IgD-negative memory B cell (primary cell): ENCODE measurements around the gene ATAT1. TPM values are rescaled to one million over a fixed set of nuclear protein-coding genes. Genes with fewer than 3 reads are reported as not detected.
A peak's percentile ranks its signal among the peaks of the same experiment; 100 is the strongest.
"Not testable (repeated sequence)": the region's sequence is repeated elsewhere in the genome, so short reads cannot be mapped to it uniquely, and the experiment has no call there.

ENCODE experiments used
- H3K27ac Mint-ChIP-seq, 3 donors: one replicate each; pipeline ENCODE4 v1.8.0; 2020 to 2022; ENCODE audit warnings: mild to moderate bottlenecking in 3 of 3, mixed read lengths in 3 of 3, moderate library complexity in 1 of 3
- H3K27me3 Mint-ChIP-seq: one replicate; pipeline ENCODE4 v1.8.0; 2021; ENCODE audit warnings: mixed read lengths
- H3K36me3 Mint-ChIP-seq: one replicate; pipeline ENCODE4 v1.8.0; 2020; ENCODE audit warnings: mild to moderate bottlenecking, mixed read lengths
- H3K4me1 Mint-ChIP-seq, 3 donors: one replicate each; pipeline ENCODE4 v1.8.0; 2020 to 2022; ENCODE audit warnings: mixed read lengths in 3 of 3, mild to moderate bottlenecking in 1 of 3
- H3K4me3 Mint-ChIP-seq, 4 donors: one replicate each; pipeline ENCODE4 v1.8.0; 2020 to 2022; ENCODE audit warnings: mild to moderate bottlenecking in 4 of 4, mixed read lengths in 4 of 4, moderate library complexity in 3 of 4
- H3K9me3 Mint-ChIP-seq, 3 donors: one replicate each; pipeline ENCODE4 v1.8.0; 2020 to 2021; ENCODE audit warnings: mixed read lengths in 3 of 3, mild to moderate bottlenecking in 1 of 3
- polyA plus RNA-seq: library from polyadenylated mRNA; unstranded; fragments of 300-500 nt; fragmentation: Illumina TruSeq; gene quantifications from one replicate; pipeline ENCODE4 v1.2.3, GENCODE V29; 2021

ATAT1 gene
- polyA plus RNA-seq, 1 donor from 2014 or later: 2.0 TPM

DNA sequence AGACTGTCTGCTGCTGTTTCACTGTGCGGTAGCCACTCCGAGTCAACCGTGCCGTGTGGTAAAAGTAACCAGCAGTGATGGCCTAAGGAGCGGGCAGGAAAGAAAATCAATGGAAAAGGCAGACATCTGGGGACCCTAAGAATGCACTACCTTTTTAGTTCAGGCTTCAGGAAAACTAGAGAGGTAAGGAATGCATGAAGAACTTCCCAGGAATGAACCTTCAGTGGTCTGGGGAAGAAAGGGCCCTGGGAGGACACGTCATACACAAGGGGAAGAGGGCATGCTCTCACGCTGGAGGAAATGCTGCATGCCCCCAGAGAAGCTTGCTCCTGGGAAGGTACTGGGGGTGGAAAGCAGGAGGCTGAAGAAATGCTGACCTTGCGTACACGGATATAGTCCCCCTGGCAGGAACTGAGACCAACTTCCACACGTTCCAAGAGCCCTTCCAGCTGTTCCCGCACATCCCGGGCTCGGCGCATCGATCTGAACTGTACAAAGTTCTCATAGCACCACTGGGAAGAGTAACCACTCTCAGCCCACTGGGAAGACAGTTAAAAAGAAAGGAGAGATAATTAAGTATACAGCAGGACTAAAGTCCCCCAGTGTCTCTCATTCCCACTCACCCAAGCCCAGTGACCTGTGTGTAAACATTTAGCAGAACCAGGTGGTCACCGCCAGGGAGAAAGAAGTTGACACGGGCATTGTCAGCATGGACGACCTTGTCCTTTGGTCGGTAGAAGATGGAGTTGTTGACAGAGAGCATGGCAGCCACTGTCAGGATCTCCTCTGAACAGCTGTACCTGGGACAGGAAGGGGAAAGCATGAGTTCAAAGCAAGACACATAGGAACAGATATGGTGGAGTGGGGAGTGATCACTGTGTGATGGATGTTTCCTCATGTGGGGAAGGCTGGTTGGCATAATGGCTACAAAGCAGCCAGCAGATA, 28.4 kb downstream of the ATAT1 start:
- H3K27ac Mint-ChIP-seq: no peak overlapping the region
- H3K4me3 Mint-ChIP-seq: no peak overlapping the region
- H3K9me3 Mint-ChIP-seq: no peaks in the 10 kb centered on the region
- peaks cover 2 to 8% (median 6%) of the 10 kb centered on the region in 3 donors for H3K4me1 Mint-ChIP-seq
- no peaks in the 10 kb centered on the region for H3K27me3 Mint-ChIP-seq
- H3K36me3 Mint-ChIP-seq: peaks cover 4% of the 10 kb centered on the region

DNA sequence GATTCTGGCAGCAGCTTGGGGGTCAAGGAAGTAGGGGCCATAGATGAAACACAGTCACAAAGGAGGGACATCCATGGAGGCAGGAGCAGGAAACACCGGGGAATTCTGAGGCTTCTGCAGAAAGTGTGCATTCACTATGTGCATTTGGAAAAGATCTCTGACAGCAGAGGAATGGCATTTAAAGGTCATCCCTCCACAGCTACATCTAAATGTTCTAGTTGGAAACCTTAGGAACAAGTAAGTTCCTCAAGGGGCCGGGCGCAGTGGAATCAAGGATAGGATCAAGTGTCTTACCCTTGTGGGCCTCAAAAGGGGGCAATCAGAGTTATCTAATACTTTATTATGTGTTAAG, 29.0 kb downstream of the ATAT1 start:
- Mint-ChIP-seq H3K36me3 (peaks cover 5% of the 10 kb centered on the region), H3K4me1 (peaks cover 2 to 8% (median 6%) of the 10 kb centered on the region in 3 donors), H3K27ac (no peak overlapping the region), H3K4me3 (no peak overlapping the region), H3K9me3 (no peaks in the 10 kb centered on the region), H3K27me3 (no peaks in the 10 kb centered on the region)

DNA sequence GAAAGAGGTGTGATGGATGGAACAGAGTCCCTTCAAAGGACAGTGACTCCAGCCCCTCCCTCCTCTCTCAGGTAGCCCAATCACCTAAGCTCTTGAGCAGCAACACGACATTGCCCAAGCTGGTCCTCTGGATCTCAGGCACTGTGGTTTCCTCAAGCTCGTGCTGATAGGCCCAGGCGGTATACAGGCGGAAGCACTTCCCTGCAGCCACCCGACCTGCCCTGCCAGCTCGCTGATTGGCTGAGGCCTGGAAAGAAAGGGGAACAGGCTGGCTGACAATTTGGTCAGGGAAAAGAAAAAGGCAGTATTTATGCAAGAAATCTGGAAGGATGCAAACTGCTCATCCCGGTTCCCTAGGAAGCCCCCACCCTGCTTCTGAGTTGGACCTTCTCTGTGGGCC, 29.8 kb downstream of the ATAT1 start:
- Mint-ChIP-seq H3K27ac (no peak overlapping the region), H3K4me1 (peaks cover 0 to 8% (median 2%) of the 10 kb centered on the region in 3 donors), H3K36me3 (peaks cover 7% of the 10 kb centered on the region), H3K27me3 (no peaks in the 10 kb centered on the region), H3K9me3 (no peaks in the 10 kb centered on the region), H3K4me3 (no peak overlapping the region)

DNA sequence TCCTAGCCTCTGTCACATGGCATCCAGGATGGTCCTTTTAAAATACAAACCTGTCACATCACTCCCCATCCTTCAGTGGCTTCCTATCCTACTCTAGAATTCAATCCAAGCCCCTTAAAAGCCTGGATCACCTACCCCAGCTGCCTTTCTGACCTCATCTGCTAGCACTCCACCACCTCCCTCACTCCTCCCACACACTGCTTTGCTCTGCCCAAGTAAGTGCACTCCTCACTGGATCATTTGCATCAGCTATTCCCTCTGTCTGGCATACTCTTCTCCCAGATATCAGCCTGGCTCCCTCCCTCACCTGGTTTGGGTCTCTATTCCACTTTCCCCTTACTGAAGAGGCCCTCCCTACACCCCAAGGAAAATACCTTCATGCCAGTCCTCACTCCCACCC, 30.8 kb downstream of the ATAT1 start:
- Mint-ChIP-seq H3K27me3 (no peaks in the 10 kb centered on the region), H3K36me3 (peaks cover 8% of the 10 kb centered on the region), H3K9me3 (no peaks in the 10 kb centered on the region), H3K27ac (no peak overlapping the region), H3K4me1 (peaks cover 0 to 8% (median 2%) of the 10 kb centered on the region in 3 donors), H3K4me3 (no peak overlapping the region)

DNA sequence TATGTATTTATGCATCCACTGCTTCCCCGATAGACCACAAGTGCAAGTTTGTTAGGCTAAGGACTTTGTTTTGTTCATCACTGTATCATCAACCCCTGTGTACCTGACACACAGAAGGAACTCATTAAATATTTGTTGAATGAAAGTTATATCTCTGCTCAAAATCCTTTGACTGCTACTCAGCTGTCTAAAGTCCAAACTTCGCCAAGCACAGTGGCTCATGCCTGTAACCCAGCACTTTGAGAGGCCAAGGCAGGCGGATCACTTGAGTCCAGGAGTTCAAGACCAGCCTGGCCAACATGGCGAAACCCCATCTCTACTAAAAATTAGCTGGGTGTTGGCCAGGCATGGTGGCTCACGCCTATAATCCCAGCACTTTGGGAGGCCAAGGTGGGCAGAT, 31.2 kb downstream of the ATAT1 start:
- not testable (repeated sequence) for H3K4me3 Mint-ChIP-seq, H3K27me3 Mint-ChIP-seq, H3K36me3 Mint-ChIP-seq, H3K4me1 Mint-ChIP-seq, H3K27ac Mint-ChIP-seq, H3K9me3 Mint-ChIP-seq

DNA sequence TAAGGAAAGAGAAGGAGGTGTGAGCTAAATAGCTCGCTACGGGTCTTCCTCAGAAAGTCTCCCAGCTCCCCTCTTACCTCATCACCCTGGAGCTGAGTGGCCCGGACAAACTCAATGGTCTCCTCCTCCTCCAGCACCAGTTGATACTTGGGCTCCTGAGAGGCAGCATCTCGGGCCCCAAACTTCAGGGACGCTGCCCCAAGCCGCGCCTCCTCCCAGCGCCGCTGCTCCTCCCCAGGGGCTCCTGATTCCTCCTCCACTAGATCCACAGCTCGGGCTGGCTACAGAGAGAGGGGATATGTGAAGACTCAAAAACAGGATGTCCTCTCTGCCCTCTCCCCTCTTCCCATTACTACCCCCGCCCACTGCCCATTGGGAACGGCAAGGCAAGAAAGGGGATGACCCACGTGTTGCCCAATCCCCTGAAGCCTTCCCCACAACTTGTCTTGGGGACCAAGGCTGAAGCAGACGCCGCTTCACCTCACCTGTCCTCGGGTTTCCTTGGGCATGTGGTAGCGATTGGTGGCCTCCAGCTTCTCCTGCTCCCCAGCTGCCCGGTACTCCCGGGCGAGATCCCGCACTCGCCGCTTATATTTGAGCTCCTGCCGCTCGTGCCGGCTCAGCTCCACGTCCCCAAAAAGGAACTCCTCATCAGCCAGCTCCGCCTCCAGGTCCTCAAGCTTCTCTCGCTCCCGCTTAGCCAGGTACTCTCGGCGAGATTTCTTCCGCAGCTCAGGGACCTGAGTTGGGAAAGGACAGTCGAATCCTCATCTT, 38.5 kb downstream of the ATAT1 start:
- Mint-ChIP-seq H3K4me1 (peaks cover 0 to 2% (median under 1%) of the 10 kb centered on the region in 3 donors), H3K36me3 (peaks cover 7% of the 10 kb centered on the region), H3K27ac (no peak overlapping the region), H3K27me3 (no peaks in the 10 kb centered on the region), H3K4me3 (peak overlapping the region in 1 of 4 donors; percentile 12), H3K9me3 (no peaks in the 10 kb centered on the region)

DNA sequence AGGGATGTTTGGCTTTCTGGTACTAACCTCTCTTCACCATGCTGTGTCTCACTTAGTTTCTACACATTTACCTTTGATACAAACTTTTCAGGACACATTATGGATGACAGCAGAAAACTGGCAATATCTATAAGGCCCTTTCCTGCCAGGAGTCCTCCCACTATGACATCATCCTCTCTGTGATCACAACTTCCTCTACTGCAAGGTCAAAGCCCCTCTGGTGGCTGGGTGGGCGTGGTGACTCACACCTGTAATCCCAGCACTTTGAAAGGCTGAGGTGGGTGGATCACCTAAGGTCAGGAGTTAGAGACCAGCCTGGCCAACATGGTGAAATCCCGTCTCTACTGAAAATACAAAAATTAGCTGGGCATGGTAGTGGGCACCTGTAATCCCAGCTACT, 39.6 kb downstream of the ATAT1 start:
- H3K9me3 Mint-ChIP-seq, H3K27me3 Mint-ChIP-seq, H3K36me3 Mint-ChIP-seq, H3K4me3 Mint-ChIP-seq, H3K27ac Mint-ChIP-seq: not testable (repeated sequence)
- H3K4me1 Mint-ChIP-seq: peaks cover 4 to 11% (median 5%) of the 10 kb centered on the region in 3 donors

DNA sequence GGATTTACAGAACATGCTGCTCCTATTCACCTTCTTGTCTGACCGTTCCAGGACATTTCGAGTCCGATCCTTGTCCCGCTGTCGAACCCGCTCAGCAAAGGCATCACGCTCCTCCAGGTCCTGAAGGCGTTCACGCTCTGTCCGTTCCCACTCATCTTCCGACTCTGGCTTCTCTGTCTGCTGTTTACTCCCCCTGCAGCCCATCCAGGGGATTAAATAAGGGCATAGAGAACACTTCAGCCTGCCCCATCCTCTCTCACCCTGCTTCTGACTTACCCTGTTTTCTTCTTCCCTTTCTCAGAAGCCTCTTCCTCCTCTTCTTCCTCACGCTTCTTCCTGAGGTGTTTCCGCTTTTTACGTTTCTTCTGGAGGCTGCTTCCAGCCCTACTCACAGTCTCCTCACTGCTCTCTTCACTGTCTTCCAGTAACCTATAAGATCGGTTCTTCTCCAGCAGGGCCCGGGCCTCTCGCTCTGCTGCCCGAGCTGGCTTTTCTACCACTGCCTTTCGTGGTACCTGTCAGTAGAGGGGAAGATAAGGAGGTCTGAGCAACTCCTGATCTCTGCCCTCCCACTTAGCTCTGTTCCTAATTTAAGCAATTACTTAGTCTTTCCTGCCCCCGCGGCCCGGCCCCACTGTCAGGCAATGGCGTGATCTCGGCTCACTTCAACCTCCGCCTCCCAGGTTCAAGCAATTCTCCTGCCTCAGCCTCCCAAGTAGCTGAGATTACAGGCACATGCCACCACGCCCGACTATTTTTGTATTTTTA, 44.3 kb downstream of the ATAT1 start:
- H3K36me3 Mint-ChIP-seq: peaks cover 3% of the 10 kb centered on the region
- no peaks in the 10 kb centered on the region for H3K9me3 Mint-ChIP-seq
- H3K27me3 Mint-ChIP-seq: peaks cover 2% of the 10 kb centered on the region
- H3K27ac Mint-ChIP-seq: peak overlapping the region in 2 of 3 donors; percentile 63 to 64
- H3K4me1 Mint-ChIP-seq: peaks cover 10 to 19% (median 18%) of the 10 kb centered on the region in 3 donors
- H3K4me3 Mint-ChIP-seq: peak overlapping the region; percentile 66 to 84 (median 75)

DNA sequence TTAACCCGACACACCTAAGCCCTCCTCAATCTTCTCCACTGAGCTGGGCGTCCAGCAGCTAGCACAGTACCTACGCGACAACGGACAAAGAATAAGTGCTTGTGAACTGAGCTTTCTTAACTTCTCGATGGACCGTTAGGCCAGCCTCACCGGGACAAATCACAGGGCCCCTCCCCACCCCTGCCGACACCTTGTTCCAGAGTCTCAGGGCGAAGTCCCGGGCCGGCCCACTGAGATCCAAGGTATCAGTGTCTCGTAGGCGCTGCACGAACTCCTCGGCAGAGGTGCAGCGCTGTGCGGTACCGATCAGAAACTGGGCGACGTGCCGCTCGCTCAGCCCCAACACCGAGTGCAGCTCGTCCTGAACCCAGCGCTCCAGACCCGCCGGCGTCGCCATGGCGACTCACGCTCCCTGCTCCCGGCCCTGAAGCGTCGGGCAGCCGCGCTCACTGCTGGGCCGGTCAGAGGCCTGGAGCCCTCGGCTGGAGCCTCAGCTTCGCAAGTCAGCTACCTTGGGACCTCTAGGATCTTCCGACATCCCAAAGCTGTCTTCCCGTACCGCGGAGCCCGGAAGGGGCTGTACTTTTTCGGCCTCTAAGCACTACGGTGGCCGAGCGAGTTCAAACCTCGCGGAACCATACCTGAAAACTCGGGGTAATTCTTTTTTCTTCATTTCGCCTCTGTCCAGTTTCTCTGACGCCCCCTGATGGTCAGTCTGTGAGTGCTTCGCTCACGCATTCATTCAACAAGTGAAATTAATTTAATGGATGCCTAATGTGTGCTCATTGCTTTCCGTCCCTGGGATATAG, 46.0 kb downstream of the ATAT1 start, which contains the start of gene DHX16:
TSS of gene DHX16 (minus strand) at position 562 of the 809 bp plus-strand sequence. CDS start at position 397, 165 bp downstream.
- peaks cover 2% of the 10 kb centered on the region for H3K27me3 Mint-ChIP-seq
- peaks cover 15 to 24% (median 22%) of the 10 kb centered on the region in 3 donors for H3K4me1 Mint-ChIP-seq
- no peaks in the 10 kb centered on the region for H3K9me3 Mint-ChIP-seq
- H3K36me3 Mint-ChIP-seq: peaks cover 5% of the 10 kb centered on the region
- H3K27ac Mint-ChIP-seq: peak within 1 kb of the TSS; percentile 83 to 99 (median 88)
- peak within 1 kb of the TSS; percentile 83 to 96 (median 93) for H3K4me3 Mint-ChIP-seq

DNA sequence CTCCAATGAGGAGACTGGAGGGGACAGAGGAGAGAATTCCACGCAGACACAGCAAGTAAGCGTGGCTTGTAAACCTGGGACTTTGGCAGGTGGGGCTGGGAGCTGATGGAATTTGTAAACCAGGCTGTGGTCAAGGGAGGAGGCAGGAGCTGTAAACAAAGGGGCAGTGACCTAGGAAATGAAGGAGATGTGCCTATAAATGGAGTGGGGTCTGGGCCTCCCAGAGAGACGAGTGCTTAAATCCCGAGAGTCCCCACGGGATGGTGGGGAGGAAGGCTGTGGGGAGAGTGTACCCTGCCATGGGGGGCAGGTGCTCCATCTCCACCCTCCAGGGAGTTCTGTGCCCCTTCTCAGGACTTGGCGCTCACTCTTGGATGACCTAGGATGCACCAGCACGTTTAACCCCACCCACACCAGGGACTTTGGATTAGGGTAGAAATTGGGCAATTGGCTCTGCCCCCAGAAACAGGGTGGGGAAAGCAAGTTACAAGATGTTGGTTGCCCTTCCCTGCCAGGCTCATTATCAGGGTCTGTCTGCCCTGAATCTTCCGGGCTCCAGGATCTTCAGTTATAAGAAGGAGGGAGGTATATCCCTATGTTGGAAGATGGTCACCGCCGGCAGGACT, 50.1 kb downstream of the ATAT1 start:
- Mint-ChIP-seq H3K27ac (peak overlapping the region; percentile 46 to 71 (median 56)), H3K9me3 (no peaks in the 10 kb centered on the region), H3K36me3 (peaks cover 9% of the 10 kb centered on the region), H3K4me1 (peaks cover 26 to 38% (median 29%) of the 10 kb centered on the region in 3 donors), H3K4me3 (peak overlapping the region in 1 of 4 donors; percentile 68), H3K27me3 (peaks cover 2% of the 10 kb centered on the region)

DNA sequence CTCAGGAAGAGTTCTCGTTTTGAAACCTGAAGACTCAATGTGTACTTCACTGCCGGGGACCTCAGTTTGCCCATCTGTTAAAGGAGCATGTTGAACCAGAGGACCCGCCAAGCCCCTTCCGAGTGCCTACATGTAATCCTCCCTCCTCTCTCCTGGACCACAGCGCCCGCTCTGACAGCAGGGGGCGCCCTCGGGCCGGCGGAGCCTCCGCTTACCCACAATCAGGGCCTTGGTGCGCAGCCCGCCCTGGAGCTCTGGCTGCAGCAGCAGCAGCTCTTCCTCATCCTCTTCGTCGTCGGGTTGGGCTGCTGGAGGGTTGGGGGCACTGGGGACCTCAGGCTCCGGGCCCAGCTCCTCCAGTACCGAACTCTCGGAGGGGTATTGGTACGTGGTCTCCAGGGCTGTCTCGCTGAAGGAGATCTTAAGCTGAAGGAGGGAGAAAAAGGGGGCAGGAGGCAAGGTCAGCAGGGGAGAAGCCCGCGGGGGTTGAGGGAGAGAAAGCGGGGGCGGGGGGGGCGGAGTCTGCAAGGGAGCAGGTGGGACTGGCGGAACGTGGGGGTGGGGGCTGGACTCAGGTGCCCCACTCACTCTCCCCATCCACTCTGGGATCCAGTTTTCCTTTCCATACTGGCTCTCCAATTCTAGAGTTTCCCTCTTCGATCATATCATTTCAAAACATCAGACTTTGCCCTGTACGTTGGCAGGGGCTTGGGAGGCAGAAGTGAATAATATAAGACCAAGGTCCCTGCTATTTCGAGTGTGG, 52.5 kb downstream of the ATAT1 start:
- no peaks in the 10 kb centered on the region for H3K9me3 Mint-ChIP-seq
- H3K27me3 Mint-ChIP-seq: no peaks in the 10 kb centered on the region
- peaks cover 15% of the 10 kb centered on the region for H3K36me3 Mint-ChIP-seq
- peaks cover 23 to 43% (median 25%) of the 10 kb centered on the region in 3 donors for H3K4me1 Mint-ChIP-seq
- peak overlapping the region; percentile 57 to 100 (median 98) for H3K27ac Mint-ChIP-seq
- H3K4me3 Mint-ChIP-seq: peak overlapping the region; percentile 99 to 100 (median 100)

DNA sequence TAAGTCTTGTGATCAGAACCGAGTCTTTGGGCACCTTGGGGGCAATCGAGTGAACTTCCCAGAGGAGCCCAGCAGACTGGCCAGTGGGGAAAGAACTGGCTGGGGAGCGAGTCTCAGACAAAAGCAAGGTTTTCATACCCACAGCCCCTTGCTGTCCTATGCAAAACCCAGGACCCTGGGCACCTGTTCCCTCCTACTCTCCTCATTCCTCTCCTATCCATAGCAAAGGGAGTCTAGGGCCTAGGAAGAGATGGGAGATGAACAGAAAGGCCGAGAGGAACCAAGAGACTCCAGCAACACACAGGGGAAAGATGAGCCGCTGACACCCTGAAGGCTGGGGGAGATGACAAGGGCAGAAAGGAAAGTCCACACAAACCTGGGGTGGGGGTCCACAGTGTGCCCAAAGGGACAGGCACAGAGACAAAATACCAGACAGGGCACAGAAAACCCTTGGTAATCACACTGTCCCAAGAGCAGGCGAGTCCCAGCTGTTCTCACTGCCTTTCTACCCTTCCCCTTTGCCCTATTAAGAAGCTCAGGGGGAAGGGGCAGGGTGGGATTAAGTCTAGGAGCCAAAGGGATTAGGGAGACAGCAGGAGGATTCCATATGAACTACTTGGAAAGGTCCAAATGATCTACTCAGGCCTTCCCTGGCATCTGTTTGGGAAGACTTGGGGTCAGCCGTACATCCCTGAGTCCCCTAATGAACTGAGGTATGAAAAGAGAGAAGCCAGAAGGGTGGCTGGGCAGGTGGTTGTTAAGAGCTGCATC, 53.3 kb downstream of the ATAT1 start:
- H3K27ac Mint-ChIP-seq: peak overlapping the region; percentile 98 to 100 (median 98)
- no peaks in the 10 kb centered on the region for H3K9me3 Mint-ChIP-seq
- peak overlapping the region; percentile 99 to 100 (median 100) for H3K4me3 Mint-ChIP-seq
- peaks cover 16% of the 10 kb centered on the region for H3K36me3 Mint-ChIP-seq
- H3K4me1 Mint-ChIP-seq: peaks cover 23 to 43% (median 23%) of the 10 kb centered on the region in 3 donors
- H3K27me3 Mint-ChIP-seq: no peaks in the 10 kb centered on the region
